GM18907 (cell line): ENCODE data around the gene TMEM31.

Experiments used
- ATAC-seq: cut with Tn5 transposase; IDR thresholded peaks from one replicate; pipeline ENCODE4 v1.9.1; 2021; ENCODE audit warnings: mild to moderate bottlenecking, moderate library complexity; ENCODE audit not compliant: unreplicated experiment

Gene TMEM31, protein sequence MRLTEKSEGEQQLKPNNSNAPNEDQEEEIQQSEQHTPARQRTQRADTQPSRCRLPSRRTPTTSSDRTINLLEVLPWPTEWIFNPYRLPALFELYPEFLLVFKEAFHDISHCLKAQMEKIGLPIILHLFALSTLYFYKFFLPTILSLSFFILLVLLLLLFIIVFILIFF

DNA sequence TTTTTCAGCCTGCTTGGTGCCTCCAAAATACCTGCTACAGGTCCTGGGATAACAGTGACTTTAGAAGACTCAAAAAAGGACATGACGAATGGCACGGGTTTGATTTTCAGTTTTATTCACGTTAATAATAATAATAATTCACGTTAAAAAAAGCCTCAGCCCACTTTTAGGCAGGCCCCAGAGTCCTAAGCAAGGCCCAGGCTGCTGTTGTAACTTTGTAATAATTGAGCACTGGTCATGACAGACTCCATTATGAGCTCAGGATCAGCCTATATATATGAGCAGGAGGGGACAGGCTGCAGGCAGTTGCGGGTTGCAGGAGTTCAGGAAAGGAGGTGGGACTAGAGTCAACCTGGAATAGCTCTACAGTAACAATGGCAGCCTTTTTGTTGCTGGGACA lies at the start of gene TMEM31:
TMEM31 (plus strand) TSS at position 301 of the 400 bp plus-strand sequence. CDS start 1,350 bp downstream, outside the sequence.
- ATAC-seq: no peak

DNA sequence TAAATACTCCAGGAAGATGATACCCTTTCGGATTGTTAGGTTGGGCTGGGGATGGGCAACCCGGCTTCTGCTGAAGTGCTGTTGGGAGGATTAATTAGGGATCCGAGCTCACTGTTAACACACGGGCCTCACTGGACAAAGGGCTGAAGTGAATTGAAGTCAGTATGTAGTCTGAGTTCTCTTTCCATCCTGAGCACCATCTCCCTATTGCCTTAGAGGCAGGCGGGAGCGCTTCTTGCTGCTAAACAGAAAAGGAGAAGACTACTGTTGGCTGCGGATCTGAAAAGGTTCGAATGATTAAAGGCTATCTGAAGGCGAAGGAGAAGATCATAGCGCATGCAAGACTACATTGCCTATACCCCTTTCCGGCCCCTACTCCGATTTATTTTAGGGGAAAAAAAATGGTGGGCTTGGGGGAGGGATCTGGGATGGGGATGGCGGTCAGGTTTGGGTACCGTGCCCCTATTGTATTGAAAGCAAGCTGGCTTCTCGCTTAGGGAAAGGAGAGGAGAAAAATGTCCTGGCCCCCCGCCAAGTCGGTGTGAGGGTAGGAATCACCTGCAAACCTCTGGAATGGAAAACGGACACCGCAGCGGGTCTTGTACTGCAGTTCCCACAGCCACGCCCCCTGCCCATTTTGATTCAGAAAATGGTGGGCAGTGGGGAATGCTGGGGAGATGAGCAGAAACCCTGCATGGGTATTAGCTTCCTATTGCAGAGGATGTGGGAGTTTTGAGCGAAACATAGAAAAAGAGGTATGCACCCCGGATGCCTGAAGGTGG lies 46.5 kb upstream of the TMEM31 start:
- no peak for ATAC-seq

DNA sequence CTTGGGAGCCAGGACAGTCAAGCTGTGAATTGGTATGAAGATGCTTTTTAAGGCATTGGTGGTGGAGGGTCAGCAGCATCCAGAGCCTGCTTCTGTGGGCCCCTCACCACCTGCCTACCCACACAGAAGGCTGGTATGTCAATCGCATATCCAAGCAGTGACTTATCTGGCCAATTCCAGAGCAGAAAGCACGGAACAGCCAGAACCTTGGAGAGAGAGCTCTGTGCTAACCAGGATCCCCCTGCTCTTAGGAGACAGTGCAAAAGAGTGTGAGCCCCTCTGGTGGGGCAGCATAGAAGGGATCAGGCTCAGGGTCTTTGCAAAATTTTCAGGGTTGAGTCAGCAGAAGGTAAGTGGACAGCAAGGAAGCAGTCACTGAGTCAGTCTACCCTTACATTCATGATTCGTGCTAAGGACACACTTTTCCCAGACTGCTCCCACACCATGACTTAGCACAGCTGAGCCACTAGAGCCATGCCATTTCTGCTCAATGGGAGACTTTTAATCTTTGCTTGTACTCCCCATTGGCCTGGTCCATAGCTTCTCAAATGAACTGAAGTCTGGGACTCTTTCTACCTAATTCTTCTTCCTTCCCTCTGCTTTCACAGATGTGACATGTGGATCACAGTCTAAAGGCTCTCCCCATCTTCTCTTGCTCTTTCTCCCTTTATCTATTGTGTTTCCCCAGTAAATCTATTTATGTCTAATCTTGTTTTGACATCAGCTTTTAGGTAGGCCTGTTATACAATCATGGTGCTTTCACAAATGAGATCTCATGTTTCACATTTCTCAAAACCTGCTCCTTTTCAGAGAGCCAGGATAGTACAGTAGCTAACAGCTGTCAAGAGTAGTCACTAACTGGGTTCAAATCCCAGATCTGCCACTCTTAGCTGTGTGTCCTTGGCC lies 44.3 kb upstream of the TMEM31 start:
- no peak for ATAC-seq

DNA sequence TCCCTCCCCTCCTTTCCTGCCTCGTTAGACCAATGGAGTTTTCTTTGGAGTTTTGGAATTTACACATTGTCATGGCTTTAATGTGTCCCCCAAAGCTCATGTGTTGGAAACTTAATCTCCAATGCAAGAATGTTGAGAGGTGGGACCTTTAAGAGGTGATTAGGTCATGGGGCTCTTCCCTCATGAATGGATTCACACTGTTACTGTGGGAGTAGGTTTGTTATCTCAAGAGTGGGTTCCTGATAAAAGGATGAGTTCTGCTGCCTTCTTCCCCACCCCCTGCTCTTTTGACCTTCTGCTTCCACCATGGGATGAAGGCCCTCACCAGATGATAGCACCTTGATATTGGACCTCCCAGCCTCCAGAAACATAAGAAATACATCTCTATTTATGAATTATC lies 41.0 kb upstream of the TMEM31 start:
- no peak for ATAC-seq

DNA sequence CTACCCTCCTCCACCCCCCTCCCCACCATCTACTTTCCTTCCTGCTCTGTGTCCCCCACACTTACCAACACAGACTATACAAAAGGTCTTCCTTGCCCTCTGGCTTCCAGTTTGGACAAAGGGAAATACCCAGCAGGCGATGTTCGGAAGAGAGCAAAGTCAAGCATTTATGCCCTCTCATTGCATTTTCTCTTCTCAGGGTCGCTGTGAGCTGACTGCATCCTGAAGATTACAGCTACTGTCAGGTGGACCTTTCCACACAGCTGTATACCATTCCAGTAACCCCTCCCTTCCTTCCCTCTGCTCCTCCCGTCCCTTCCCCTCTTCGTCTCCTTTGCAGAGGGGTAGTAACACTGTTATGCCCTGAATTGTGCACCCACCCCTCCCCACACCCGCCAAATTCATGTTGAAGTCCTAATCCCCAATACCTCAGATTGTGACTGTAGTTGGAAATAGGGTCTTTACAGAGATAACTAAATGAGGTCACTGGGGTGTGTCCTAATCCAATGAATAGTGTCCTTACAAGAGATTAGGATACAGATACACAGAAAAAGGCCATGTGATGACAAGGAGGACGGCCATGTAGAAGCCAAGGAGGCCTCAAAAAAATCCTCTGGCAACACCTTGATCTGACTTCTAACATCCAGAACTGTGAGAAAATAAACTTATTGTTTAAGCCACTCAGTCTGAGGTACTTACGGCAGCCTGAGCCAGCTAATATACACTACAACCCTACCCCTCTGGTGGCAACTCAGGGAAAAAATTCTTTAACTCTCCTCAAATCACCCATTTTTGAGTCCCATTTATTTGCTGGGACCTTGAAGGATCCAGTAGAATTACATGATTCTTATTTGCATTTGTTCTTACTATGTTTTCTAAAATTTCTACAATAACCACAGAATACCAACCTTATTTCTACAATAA lies 35.9 kb upstream of the TMEM31 start:
- no peak for ATAC-seq

DNA sequence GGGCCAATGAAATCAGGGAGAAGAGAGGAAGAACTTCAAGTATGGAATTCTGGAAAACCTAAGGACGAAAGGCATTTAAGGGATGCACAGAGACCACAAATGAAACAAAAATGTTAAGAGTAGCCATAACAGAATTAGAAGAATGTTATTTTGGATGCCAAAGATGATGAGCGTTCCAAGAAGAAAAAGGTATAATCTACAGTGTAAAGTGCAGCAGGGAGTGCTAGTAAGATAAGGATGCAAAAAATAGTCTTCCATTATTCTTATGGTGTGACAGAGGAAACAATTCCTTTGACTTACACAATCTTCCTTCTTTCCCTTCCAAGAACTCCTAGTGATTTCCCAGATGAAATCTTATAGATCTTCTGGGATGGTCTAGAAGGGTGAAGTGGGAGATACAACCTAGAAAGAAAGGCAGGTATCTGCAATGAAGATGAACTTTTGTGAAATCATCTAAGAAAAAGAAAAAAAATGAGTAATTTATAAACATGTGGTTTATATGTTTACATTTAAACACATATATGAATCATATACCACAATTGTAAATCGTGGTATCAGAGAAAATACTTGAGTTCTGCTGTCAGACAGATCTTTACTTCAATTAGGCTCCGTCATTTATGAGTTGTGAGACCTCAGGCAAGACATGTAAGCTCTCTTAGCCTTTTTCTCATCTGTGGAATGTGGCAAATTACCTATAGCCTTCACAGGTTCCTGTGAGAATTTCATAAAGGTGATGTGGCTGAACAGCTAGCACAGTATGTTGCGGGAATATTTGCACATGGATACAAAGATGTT lies 32.3 kb upstream of the TMEM31 start:
- no peak for ATAC-seq

GRCh38 chrX:103681443-103681842 lies 29.3 kb upstream of the TMEM31 start:
- no peak for ATAC-seq

- ATAC-seq: no peak
Observed at GRCh38 chrX:103685396-103685795, 25.3 kb upstream of the TMEM31 start.

GRCh38 chrX:103686199-103687072 lies 24.3 kb upstream of the TMEM31 start, which contains the start of gene MORF4L2:
MORF4L2 (minus strand) TSS chrX:103686699; CDS start chrX:103677027, 9,672 bp downstream.
- peak; percentile 96 for ATAC-seq

- ATAC-seq: peak; percentile 58
Observed at GRCh38 chrX:103687073-103687695, 23.5 kb upstream of the TMEM31 start.

- no peak for ATAC-seq
Observed at GRCh38 chrX:103687696-103688201, 23.0 kb upstream of the TMEM31 start.

GRCh38 chrX:103688946-103689345 lies 21.8 kb upstream of the TMEM31 start:
- ATAC-seq: no peak

- no peak for ATAC-seq
Observed at GRCh38 chrX:103691059-103691458, 19.6 kb upstream of the TMEM31 start.

GRCh38 chrX:103697687-103698086 lies 13.0 kb upstream of the TMEM31 start:
- ATAC-seq: no peak

GRCh38 chrX:103699243-103699642 lies 11.5 kb upstream of the TMEM31 start:
- no peak for ATAC-seq

DNA sequence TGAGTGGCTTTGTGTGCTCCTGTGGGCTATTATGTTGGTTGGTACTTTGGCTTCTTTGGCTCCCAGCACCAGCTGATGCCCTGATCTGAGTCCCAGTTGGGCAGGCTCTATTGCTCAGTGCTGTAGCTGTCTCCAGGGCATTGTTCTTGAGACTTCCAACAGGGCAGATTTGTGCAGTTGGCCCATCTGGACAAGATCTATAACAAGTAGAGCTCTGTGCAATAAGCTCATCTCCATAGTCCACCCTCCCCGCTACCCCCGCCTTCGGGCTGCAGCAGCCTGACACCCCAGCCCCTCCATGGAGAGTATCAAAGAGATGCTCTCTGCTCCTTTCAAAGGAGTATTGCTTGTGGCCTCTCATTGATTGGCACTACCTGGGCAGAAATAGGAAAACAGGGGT lies 5.8 kb upstream of the TMEM31 start:
- ATAC-seq: no peak

- ATAC-seq: no peak
Observed at GRCh38 chrX:103716962-103717361, 6.3 kb downstream of the TMEM31 start.

- ATAC-seq: no peak
Observed at GRCh38 chrX:103718120-103718519, 7.4 kb downstream of the TMEM31 start.
